Vagina (tissue), 2 donors: ENCODE results near the gene LHFPL3.

Experiments
- CTCF ChIP-seq, 3 experiments: fragments of 450-650 bp in 2 of 3; fragments of 200-600 bp in 1 of 3; sonication (generic) in 1 of 3; IDR thresholded peaks; one replicate each; pipeline ENCODE4 v1.5.1; 2017 to 2019; ENCODE audit warnings: antibody characterized with exemption in 3 of 3, mild to moderate bottlenecking in 2 of 3, moderate library complexity in 2 of 3
- POLR2A ChIP-seq, 2 donors: fragments of 450-650 bp; IDR thresholded peaks; one replicate each; pipeline ENCODE4 v1.6.1; 2017; ENCODE audit warnings: antibody characterized with exemption in 2 of 2, mild to moderate bottlenecking in 2 of 2, moderate library complexity in 2 of 2
- POLR2AphosphoS5 ChIP-seq, 2 donors: sonication (generic); formaldehyde crosslinking; IDR thresholded peaks; one replicate each; pipeline ENCODE4 v1.9.0; 2017; ENCODE audit warnings: antibody characterized with exemption in 2 of 2, mild to moderate bottlenecking in 2 of 2, low read depth in 1 of 2; ENCODE audit not compliant: insufficient read depth in 1 of 2

GRCh38 chr7:104814671-104815400 is 486.4 kb downstream of the LHFPL3 start:
- TF ChIP-seq CTCF (IDR thresholded peaks at IDR 0.05), result no peak
- no peak for TF ChIP-seq POLR2A (IDR thresholded peaks at IDR 0.05)
- no peak for TF ChIP-seq POLR2AphosphoS5 (IDR thresholded peaks at IDR 0.05; ENCODE audit: insufficient read depth in 1 of 2, low read depth in 1 of 2)
